Measurements from ENCODE around the gene ATF5.
"Not testable (repeated sequence)": the region's sequence is repeated elsewhere in the genome, so short reads cannot be mapped to it uniquely, and the experiment has no call there.

The ATF5 gene

DNA sequence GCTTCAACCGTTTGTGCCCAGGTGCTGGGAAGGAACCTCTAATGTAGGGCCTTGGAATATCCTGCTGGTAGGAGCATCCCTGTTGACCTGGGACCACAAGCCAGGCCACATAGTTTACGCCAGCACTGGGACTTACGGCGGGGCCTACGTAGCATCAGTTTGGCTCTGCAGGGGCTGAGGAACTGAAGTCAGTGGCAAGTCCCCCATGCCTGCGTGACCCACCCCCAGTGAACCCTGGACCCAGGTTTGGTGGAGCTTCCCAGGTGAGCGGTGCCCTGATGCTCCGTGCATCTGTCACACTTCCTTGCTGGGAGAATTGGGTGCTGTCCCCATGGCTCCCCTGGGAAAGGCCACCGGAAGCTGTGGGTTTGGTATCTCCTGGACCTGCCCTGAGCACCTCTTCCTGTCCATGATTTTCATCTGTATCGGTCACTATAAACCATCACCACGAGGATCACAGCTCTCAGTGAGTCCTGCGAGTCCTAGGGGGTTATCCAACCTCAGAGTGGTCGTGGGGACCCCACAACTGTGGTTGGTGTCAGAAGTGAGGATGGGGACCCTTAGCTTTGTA is 22.0 kb downstream of the ATF5 start:
- FAIRE-seq = no peak

DNA sequence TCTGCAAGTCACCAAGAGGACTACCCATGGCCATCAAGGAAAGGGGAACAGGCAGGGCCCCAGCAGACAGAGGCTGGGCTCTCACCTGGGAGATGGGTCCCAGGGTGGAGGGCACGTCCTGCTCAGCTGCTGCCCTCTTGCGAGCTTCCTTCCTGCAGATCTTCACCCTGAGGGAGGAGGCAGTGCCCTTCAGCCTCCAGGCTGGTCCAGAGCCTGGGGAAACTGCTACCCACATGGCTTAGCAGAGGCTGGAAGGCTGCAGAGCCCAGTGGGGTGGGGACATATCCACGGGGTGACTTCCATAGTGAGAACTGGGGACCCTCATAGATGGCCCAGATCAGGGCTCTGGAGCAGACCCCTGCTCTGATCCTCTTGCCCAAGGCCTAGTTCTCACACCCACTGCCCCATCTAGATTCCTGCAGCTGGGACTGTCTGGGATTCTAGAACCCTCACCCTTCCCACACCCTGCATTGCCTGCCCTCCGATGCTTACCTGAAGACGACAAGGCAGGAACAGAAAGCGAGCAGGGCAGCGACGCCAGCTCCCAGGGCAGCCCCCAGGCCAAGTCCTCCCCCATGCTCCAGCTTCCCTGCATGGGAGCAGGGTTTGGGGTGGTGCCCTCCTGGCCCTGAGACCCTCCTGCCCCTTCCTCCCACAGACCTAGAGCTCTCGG is 22.9 kb downstream of the ATF5 start:
- no peak for FAIRE-seq

- FAIRE-seq = no peak
These were observed 23.5 kb downstream of the ATF5 start for GRCh38 chr19:49952479-49952836.

- FAIRE-seq = no peak
These were observed 23.9 kb downstream of the ATF5 start for GRCh38 chr19:49952906-49953305.

- no peak for FAIRE-seq
These were observed 24.4 kb downstream of the ATF5 start for GRCh38 chr19:49953416-49953815.

DNA sequence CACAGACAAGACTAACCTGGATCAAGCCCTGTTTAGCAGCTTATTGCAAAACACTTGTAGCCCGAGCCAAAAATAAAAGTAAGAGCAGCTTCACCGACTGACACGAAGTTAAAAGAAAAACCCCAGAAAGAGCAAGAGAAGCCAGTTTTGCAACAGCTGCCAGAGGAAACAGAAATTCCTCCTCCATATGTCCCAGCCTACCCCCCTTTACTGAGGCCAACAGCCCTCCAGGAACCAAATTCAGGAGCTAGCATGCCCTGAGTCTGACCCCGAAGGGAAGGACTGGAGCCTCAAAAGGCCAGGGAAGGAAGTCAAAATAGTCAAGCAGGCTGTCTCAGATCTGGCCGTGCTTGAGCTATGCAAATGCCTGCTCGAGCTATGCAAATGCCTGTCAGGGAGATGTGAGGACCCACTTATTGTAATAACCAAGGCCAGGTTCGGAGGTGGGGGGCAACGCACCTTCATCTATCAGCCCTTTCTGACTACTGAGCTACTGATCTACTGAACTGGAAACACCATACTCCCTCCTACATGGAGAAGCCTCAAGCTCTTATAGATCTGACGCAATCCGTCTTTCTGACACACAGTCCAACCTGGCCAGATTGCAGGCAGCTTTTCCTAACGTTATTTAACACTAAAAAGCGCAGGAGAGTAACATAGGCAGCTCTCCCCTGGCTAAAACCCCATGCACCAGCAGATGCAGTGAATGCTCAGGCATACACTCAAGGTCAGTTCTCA is 25.3 kb downstream of the ATF5 start:
- FAIRE-seq = no peak

DNA sequence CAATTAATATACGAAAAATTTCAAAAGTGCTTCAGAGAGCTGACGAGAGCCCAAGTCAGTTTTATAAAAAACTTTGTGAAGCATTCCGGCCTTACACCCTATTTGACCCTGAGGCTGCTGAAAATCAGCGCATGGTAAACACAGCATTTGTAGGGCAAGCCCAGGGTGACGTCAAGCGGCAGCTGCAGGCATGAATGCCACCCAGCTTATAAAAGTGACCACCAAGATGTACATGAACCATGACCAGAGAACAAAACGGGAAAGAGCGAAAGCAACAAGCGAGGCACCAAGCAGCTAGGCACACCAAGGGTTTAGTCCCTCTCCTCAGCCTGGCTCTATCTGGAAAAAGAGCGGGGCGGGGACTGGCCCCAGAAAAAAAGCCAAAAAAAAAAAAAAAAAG is 25.9 kb downstream of the ATF5 start:
- FAIRE-seq = no peak

DNA sequence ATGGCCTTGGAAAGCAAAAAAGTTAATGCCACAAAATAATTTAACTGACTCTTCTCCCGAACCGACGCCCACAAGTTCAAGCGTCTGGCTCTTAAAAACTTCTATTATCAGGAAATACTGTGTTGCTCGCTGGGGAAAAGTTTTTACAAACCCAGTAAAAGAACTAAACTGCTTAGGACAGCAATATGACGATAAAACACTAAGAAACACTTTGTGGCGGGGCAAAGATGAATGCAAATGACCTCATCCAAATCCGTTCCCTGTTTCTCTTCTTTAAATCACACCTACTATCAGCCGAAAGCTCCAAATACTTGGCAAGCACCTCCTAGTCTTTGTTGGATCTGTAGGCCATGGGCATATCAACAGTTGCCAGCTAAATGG is 27.1 kb downstream of the ATF5 start:
- FAIRE-seq = no peak

GRCh38 chr19:49957262-49957915 is 28.4 kb downstream of the ATF5 start:
- FAIRE-seq = no peak

DNA sequence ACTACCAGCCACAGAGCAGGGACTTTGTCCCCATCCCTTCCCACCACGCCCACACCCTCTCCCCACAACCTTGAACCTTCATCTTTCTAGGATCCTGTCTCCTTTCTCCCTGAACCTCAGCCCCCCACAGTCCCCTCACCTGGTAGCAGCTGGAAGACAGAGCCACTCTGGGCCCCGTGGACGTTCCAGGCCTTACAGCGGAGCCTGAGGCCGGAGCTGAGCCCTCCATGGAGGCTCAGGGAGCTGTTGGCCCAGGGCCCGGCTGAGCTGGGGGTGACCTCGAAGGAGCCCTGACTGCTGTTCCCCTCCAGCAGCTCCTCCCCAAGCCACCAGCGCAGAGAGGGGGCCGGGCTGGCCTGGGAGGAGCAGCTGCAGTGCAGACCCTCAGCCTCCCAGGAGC is 29.1 kb downstream of the ATF5 start:
- not testable (repeated sequence) for FAIRE-seq

DNA sequence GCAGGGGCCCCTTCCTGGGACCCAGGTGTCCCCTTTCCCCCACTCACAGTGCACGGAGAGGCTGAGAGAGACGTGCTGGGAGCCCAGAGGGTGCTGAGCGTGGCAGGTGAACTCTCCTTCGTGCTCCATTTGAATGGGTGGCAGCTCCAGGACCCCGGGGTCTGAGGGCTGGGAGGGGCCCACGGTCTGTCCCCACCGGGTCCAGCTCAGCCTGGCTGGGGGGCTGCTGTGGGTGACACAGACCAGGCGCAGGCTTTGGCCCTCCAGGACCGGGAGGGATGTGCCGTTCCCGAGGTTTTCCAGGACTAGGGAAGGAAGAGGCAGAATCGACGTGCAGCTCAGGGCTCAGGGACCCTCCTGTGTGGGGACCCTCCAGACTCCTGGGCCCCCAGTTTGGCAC is 29.6 kb downstream of the ATF5 start:
- not testable (repeated sequence) for FAIRE-seq

DNA sequence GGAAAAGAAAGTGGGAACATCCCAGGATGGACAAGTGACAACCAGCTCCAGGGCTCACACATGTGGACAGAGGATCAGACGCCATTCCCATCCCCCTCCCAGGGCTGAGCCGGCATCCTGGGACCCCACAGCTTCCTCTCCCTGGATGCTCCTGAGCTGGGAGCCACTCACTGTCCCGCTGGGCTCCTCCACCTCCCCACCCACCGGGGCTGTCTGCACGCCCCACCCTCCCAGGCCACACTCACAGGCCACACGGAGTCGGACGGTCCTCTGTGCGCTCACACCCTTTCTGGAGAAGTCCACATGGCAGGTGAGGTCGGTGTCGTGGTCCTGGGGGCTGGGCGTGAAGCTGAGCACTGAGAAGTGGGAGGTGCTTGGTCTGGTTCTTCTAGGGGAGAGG is 30.9 kb downstream of the ATF5 start:
- FAIRE-seq = not testable (repeated sequence)

DNA sequence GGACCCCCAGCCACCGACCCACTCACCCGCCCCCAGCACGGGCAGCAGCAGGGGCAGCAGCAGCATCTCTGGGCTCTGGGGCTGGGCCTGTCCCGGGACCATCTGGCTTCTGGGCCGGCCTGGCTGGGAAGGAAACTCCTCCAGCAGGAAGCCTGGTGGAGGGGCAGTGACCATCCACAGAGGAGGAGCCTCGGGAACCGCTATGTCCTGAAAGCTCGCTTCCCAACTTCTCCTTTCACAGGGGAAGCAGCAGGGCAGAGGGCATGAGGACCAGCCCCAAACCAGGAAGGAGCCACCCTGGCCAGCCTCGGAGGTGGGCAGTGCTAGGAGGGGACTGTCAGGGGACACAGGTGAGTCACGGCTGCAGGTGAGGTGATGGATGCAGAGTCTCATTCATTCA is 32.0 kb downstream of the ATF5 start, which contains the start of gene SIGLEC11:
Gene SIGLEC11, minus strand, starts transcription at position 193 of the 400 bp plus-strand sequence. Its CDS starts 91 bp downstream, at position 102.
- not testable (repeated sequence) for FAIRE-seq

- no peak for FAIRE-seq
These were observed 39.4 kb downstream of the ATF5 start for GRCh38 chr19:49968279-49968922.

DNA sequence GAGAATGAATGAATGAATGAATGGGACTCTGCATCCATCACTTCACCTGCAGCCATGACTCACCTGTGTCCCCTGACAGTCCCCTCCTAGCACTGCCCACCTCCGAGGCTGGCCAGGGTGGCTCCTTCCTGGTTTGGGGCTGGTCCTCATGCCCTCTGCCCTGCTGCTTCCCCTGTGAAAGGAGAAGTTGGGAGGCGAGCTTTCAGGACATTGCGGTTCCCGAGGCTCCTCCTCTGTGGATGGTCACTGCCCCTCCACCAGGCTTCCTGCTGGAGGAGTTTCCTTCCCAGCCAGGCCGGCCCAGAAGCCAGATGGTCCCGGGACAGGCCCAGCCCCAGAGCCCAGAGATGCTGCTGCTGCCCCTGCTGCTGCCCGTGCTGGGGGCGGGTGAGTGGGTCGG is 40.4 kb downstream of the ATF5 start:
- FAIRE-seq = not testable (repeated sequence)

DNA sequence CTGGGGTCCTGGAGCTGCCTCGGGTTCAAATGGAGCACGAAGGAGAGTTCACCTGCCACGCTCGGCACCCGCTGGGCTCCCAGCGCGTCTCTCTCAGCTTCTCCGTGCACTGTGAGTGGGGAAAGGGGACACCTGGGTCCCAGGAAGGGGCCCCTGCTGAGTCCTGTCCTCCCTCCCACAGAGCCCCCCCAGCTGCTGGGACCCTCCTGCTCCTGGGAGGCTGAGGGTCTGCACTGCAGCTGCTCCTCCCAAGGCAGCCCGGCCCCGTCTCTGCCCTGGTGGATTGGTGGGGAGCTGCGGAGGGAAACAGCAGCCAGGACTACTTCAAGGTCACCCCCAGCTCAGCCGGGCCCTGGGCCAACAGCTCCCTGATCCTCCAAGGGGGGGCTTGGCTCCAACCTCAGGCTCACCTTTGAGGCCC is 43.0 kb downstream of the ATF5 start:
- no peak for FAIRE-seq

GRCh38 chr19:49972841-49973240 is 43.8 kb downstream of the ATF5 start:
- FAIRE-seq = no peak

DNA sequence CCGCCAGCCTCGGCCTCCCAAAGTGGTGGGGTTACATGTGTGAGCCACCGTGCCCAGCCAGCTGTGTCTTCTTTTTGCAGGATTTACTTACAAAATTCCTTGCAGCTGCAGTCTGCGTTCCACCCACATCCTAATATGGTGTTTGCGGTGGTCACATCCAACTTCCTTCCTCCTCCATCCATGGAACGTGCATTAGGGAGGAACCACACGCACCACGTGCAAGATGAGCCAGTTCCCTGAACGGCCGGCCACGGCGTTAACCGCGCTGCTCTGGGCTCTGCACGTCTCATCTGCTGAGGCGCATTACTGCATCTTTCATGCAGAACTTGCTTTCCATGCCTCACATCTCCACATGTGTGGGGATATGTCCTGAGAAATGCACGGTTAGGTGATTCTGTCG is 45.0 kb downstream of the ATF5 start:
- no peak for FAIRE-seq

DNA sequence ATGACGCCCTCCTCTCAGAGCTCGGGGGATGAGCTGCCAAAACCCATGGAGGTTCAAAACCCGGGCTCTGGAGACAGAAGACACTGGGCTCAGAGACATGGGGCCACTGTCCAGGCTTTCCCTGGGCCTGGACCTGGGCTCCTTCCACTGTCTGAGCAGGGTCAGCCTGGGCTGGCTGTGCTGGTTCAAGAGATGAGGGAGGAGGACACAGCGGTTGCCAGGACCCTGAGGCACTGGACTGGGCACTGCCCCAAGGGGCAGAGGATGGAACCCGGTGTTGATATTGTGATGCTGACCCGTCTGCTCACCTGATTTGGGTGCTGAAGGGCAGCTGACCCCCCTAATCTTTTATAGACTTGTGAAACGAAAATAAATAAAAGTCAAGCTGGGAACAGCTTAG is 46.0 kb downstream of the ATF5 start:
- no peak for FAIRE-seq

- FAIRE-seq = no peak
These were observed 47.5 kb downstream of the ATF5 start for GRCh38 chr19:49976496-49976895.

- FAIRE-seq = no peak
These were observed 48.1 kb downstream of the ATF5 start for GRCh38 chr19:49977076-49977475.

- no peak for FAIRE-seq
These were observed 48.9 kb downstream of the ATF5 start for GRCh38 chr19:49977881-49978280.

DNA sequence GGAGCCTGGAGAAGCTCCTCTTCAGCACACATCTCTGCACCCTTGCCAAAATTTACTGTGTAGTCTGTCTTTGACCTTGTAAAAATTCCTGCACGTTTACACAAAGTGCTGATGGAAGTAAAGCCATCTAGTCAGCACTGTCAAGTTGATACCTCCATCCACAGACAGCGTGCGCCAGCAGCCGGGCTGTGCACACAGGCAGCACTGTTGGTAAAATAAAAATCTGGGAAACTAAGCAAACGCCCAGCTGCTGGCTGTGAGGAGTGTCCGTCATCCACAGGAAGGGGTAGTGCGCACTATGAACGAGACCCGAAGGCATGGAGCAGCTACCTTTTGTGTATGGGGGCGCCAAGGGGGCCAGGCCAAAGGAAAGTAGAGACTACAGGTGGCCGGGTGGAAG is 49.3 kb downstream of the ATF5 start:
- FAIRE-seq = no peak
